CMK (cell line): Measurements from ENCODE around the gene TDRD5.
"Not testable (repeated sequence)": the region's sequence is repeated elsewhere in the genome, so short reads cannot be mapped to it uniquely, and the experiment has no call there.

ENCODE experiments used
- DNase-seq: peaks from one replicate; pipeline ENCODE4 v3.0.0-alpha.2; 2010; ENCODE audit warnings: low read depth

The TDRD5 gene

GRCh38 chr1:179599623-179600249 lies 8.1 kb downstream of the TDRD5 start:
- DNase-seq = peak; percentile 4

GRCh38 chr1:179601093-179601492 lies 9.5 kb downstream of the TDRD5 start:
- DNase-seq = no peak

- DNase-seq = no peak
Measured at GRCh38 chr1:179612361-179612760, 20.7 kb downstream of the TDRD5 start.

GRCh38 chr1:179630719-179631118 lies 39.1 kb downstream of the TDRD5 start:
- no peak for DNase-seq

- no peak for DNase-seq
Measured at GRCh38 chr1:179632868-179633267, 41.2 kb downstream of the TDRD5 start.

- DNase-seq = no peak
Measured at GRCh38 chr1:179637211-179637860, 45.7 kb downstream of the TDRD5 start.

- DNase-seq = no peak
Measured at GRCh38 chr1:179661018-179661417, 69.4 kb downstream of the TDRD5 start.

GRCh38 chr1:179663810-179664209 lies 72.2 kb downstream of the TDRD5 start:
- no peak for DNase-seq

- DNase-seq = no peak
Measured at GRCh38 chr1:179677882-179678281, 86.2 kb downstream of the TDRD5 start.

- not testable (repeated sequence) for DNase-seq
Measured at GRCh38 chr1:179694530-179694929, 102.9 kb downstream of the TDRD5 start.

- DNase-seq = no peak
Measured at GRCh38 chr1:179702946-179703539, 111.4 kb downstream of the TDRD5 start.

- peak; percentile 20 for DNase-seq
Measured at GRCh38 chr1:179706339-179706941, 114.8 kb downstream of the TDRD5 start.

GRCh38 chr1:179707406-179707805 lies 115.8 kb downstream of the TDRD5 start:
- no peak for DNase-seq

GRCh38 chr1:179708434-179709195 lies 117.0 kb downstream of the TDRD5 start:
- no peak for DNase-seq

GRCh38 chr1:179709841-179710329 lies 118.3 kb downstream of the TDRD5 start:
- DNase-seq = no peak

GRCh38 chr1:179714159-179714558 lies 122.5 kb downstream of the TDRD5 start:
- DNase-seq = no peak

GRCh38 chr1:179714623-179715022 lies 123.0 kb downstream of the TDRD5 start:
- DNase-seq = no peak

- DNase-seq = no peak
Measured at GRCh38 chr1:179719272-179719671, 127.6 kb downstream of the TDRD5 start.

- DNase-seq = no peak
Measured at GRCh38 chr1:179728271-179728670, 136.6 kb downstream of the TDRD5 start.

GRCh38 chr1:179729881-179730280 lies 138.2 kb downstream of the TDRD5 start:
- DNase-seq = no peak

GRCh38 chr1:179731643-179732042 lies 140.0 kb downstream of the TDRD5 start:
- no peak for DNase-seq
